Measurements from ENCODE around the gene PLCB3.

Gene PLCB3

GRCh38 chr11:64224891-64225607, 26.3 kb upstream of the PLCB3 start:
- no peak for DNase-seq (ENCODE audit: low spot score)

GRCh38 chr11:64225608-64226506, 25.5 kb upstream of the PLCB3 start, which contains the start of the genes NUDT22 and TRPT1:
TSS of gene NUDT22 (plus strand) at chr11:64226274. CDS start at chr11:64226653, 379 bp downstream.
TSS of gene TRPT1 (minus strand) at chr11:64226186. CDS start at chr11:64225860, 326 bp downstream.
- peak; percentile 43 for TF ChIP-seq CTCF (IDR thresholded peaks at IDR 0.05; ENCODE audit: poor library complexity, severe bottlenecking)
- no peaks in the 10 kb centered on the region for H3K36me3 ChIP-seq (ENCODE audit: low read depth)
- no peaks in the 10 kb centered on the region for H3K27me3 ChIP-seq (ENCODE audit: insufficient read depth, poor library complexity, severe bottlenecking)
- peak within 1 kb of the TSS; percentile 68 for H3K27ac ChIP-seq (ENCODE audit: poor library complexity, severe bottlenecking)
- H3K9me3 ChIP-seq (ENCODE audit: severe bottlenecking), result no peaks in the 10 kb centered on the region
- peak; percentile 60 for ATAC-seq (ENCODE audit: low read depth)
- H3K4me3 ChIP-seq (ENCODE audit: severe bottlenecking), result peak within 1 kb of the TSS; percentile 53
- peak; percentile 77 for DNase-seq (ENCODE audit: low spot score)
- H3K4me1 ChIP-seq (ENCODE audit: insufficient read depth, poor library complexity, severe bottlenecking), result peaks cover 8% of the 10 kb centered on the region

More at GRCh38 chr11:64224891-64225607, 26.3 kb upstream of the PLCB3 start:
- TF ChIP-seq CTCF (IDR thresholded peaks at IDR 0.05; ENCODE audit: poor library complexity, severe bottlenecking), result no peak
- ATAC-seq (ENCODE audit: low read depth), result no peak
- H3K4me3 ChIP-seq (ENCODE audit: severe bottlenecking), result peak overlapping the region; percentile 53
- no peaks in the 10 kb centered on the region for H3K9me3 ChIP-seq (ENCODE audit: severe bottlenecking)
- no peaks in the 10 kb centered on the region for H3K27me3 ChIP-seq (ENCODE audit: insufficient read depth, poor library complexity, severe bottlenecking)
- peak overlapping the region; percentile 68 for H3K27ac ChIP-seq (ENCODE audit: poor library complexity, severe bottlenecking)
- H3K4me1 ChIP-seq (ENCODE audit: insufficient read depth, poor library complexity, severe bottlenecking), result peaks cover 8% of the 10 kb centered on the region
- no peaks in the 10 kb centered on the region for H3K36me3 ChIP-seq (ENCODE audit: low read depth)

GRCh38 chr11:64226507-64227051, 24.8 kb upstream of the PLCB3 start:
- ATAC-seq (ENCODE audit: low read depth) (peak; percentile 6), DNase-seq (ENCODE audit: low spot score) (no peak)
- peak overlapping the region; percentile 53 for H3K4me3 ChIP-seq (ENCODE audit: severe bottlenecking)
- H3K27me3 ChIP-seq (ENCODE audit: insufficient read depth, poor library complexity, severe bottlenecking), result no peaks in the 10 kb centered on the region
- peak; percentile 20 for TF ChIP-seq CTCF (IDR thresholded peaks at IDR 0.05; ENCODE audit: poor library complexity, severe bottlenecking)
- H3K27ac ChIP-seq (ENCODE audit: poor library complexity, severe bottlenecking), result peak overlapping the region; percentile 68
- H3K4me1 ChIP-seq (ENCODE audit: insufficient read depth, poor library complexity, severe bottlenecking), result peaks cover 8% of the 10 kb centered on the region
- no peaks in the 10 kb centered on the region for H3K9me3 ChIP-seq (ENCODE audit: severe bottlenecking)
- H3K36me3 ChIP-seq (ENCODE audit: low read depth), result no peaks in the 10 kb centered on the region

- no peak for TF ChIP-seq CTCF (IDR thresholded peaks at IDR 0.05; ENCODE audit: poor library complexity, severe bottlenecking)
- DNase-seq (ENCODE audit: low spot score) (no peak), ATAC-seq (ENCODE audit: low read depth) (no peak)
- Histone ChIP-seq H3K27ac (ENCODE audit: poor library complexity, severe bottlenecking) (peak overlapping the region; percentile 68), H3K27me3 (ENCODE audit: insufficient read depth, poor library complexity, severe bottlenecking) (no peaks in the 10 kb centered on the region), H3K4me1 (ENCODE audit: insufficient read depth, poor library complexity, severe bottlenecking) (peaks cover 8% of the 10 kb centered on the region), H3K9me3 (ENCODE audit: severe bottlenecking) (no peaks in the 10 kb centered on the region), H3K4me3 (ENCODE audit: severe bottlenecking) (peak overlapping the region; percentile 53), H3K36me3 (ENCODE audit: low read depth) (no peaks in the 10 kb centered on the region)
Measured at GRCh38 chr11:64227405-64227956, 23.8 kb upstream of the PLCB3 start.
